Thyroid gland (tissue), 4 donors: Measurements from ENCODE around the gene CTNS. TPM values are rescaled to one million over a fixed set of nuclear protein-coding genes. Genes with fewer than 3 reads are reported as not detected.
"Not testable (repeated sequence)": the region's sequence is repeated elsewhere in the genome, so short reads cannot be mapped to it uniquely, and the experiment has no call there.

Experiments
- DNase-seq, 2 donors: peaks; one replicate each; pipeline ENCODE4 v3.0.0-alpha.2; 2019
- H3K27ac ChIP-seq, 3 donors: fragments of 200-600 bp; sonication (generic); 1 replicate in 2 of 3; 2 replicates in 1 of 3; pipeline ENCODE4 v1.5.1; 2016 to 2019; ENCODE audit warnings: mild to moderate bottlenecking in 1 of 3, moderate library complexity in 1 of 3
- H3K27me3 ChIP-seq: fragments of 200-600 bp; sonication (generic); one replicate; pipeline ENCODE4 v1.5.1; 2019
- H3K36me3 ChIP-seq, 2 donors: fragments of 200-600 bp; sonication (generic); one replicate each; pipeline ENCODE4 v1.5.1; 2016 to 2019
- H3K4me1 ChIP-seq, 2 donors: fragments of 200-600 bp; sonication (generic); one replicate each; pipeline ENCODE4 v1.5.1; 2017 to 2019
- H3K4me3 ChIP-seq, 3 donors: fragments of 200-600 bp; sonication (generic); replicated peaks in 1 of 3; 1 replicate in 2 of 3; 2 replicates in 1 of 3; pipeline ENCODE4 v1.5.1; 2016; ENCODE audit warnings: mild to moderate bottlenecking in 1 of 3
- H3K9me3 ChIP-seq: fragments of 200-600 bp; sonication (generic); one replicate; pipeline ENCODE4 v1.5.1; 2017
- CTCF ChIP-seq, 6 experiments: fragments of 200-600 bp in 3 of 6; fragments of 450-650 bp in 3 of 6; sonication (generic) in 3 of 6; IDR thresholded peaks; one replicate each; pipeline ENCODE4 v1.5.1; 2016 to 2019; ENCODE audit warnings: antibody characterized with exemption in 6 of 6, mild to moderate bottlenecking in 2 of 6, inconsistent platforms in 1 of 6, moderate library complexity in 1 of 6
- POLR2A ChIP-seq, 2 donors: fragments of 450-650 bp; IDR thresholded peaks; one replicate each; pipeline ENCODE4 v1.6.1; 2017; ENCODE audit warnings: antibody characterized with exemption in 2 of 2, mild to moderate bottlenecking in 2 of 2, moderate library complexity in 1 of 2
- WGBS, 2 donors: methylation state at CpG; one replicate each; pipeline ENCODE4 v1.1.5; 2017; 5-methylcytosine and 5-hydroxymethylcytosine counted together
- intact Hi-C: fragments of 100-400 bp; cut with DNase I; formaldehyde crosslinking; loops from one replicate; pipeline ENCODE4 v1.15.1; 2023
- total RNA-seq, 4 donors: library from RNA; depleted of rRNA; stranded (reverse); fragments of >200 nt; gene quantifications; one replicate each; pipeline ENCODE4 v1.2.3, GENCODE V29; 2016

CTNS gene
- total RNA-seq, 4 donors from 2014 or later = 21.4 to 36.6 (median 28.6) TPM

DNA sequence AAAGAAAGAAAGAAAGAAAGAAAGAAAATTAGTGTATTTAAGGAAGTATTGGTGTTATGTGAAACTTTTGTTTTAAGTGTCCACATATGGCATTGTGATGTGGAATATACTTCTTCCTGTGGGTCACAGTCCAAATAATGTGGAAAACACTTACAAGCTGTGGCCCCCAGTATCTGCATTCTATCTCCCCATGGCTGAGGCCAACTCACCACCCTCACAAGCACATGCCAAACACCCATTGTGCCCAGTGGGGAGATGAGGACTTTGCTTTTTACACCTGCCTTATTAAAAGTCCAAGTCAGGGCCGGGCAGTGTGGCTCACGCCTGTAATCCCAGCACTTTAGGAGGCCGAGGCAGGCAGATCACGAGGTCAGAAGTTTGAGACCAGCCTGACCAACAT lies 63.4 kb downstream of the CTNS start:
- H3K27me3 ChIP-seq = peaks cover under 1% of the 10 kb centered on the region
- 88 to 92% methylated on average over 4 of the region's 4 CpGs for WGBS, 2 donors

DNA sequence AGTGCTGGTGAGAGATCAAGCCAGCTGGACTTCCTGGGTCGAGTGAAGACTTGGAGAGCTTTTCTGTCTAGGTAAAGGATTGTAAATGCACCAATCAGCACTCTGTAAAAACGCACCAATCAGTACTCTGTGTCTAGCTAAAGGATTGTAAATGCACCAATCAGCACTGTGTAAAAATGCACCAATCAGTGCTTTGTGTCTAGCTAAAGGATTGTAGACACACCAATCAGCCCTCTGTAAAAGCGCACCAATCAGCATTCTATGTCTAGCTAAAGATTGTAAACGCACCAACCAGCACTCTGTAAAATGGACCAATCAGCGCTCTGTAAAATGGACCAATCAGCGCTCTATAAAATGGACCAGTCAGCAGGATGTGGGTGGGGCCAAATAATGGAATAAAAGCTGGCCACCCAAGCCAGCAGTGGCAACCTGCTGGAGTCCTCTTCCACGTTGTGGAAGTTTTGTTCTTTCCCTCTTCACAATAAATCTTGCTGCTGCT lies 65.5 kb downstream of the CTNS start:
- H3K4me3 ChIP-seq, H3K36me3 ChIP-seq, DNase-seq, H3K27ac ChIP-seq, H3K27me3 ChIP-seq, H3K4me1 ChIP-seq, intact Hi-C loops, H3K9me3 ChIP-seq: not testable (repeated sequence)
- WGBS, 2 donors = 79 to 93% methylated on average over 6 to 7 of the region's 7 CpGs

More for the DNA sequence above, 63.4 kb downstream of the CTNS start:
- Histone ChIP-seq H3K36me3 (no peaks in the 10 kb centered on the region), H3K9me3 (no peaks in the 10 kb centered on the region), H3K4me1 (peaks cover 7 to 13% of the 10 kb centered on the region in 2 donors), H3K4me3 (no peak overlapping the region), H3K27ac (no peak overlapping the region)
- intact Hi-C loops = no loop called here
- DNase-seq = no peak
- no peak for TF ChIP-seq CTCF (IDR thresholded peaks at IDR 0.05)
- TF ChIP-seq POLR2A (IDR thresholded peaks at IDR 0.05) = no peak

DNA sequence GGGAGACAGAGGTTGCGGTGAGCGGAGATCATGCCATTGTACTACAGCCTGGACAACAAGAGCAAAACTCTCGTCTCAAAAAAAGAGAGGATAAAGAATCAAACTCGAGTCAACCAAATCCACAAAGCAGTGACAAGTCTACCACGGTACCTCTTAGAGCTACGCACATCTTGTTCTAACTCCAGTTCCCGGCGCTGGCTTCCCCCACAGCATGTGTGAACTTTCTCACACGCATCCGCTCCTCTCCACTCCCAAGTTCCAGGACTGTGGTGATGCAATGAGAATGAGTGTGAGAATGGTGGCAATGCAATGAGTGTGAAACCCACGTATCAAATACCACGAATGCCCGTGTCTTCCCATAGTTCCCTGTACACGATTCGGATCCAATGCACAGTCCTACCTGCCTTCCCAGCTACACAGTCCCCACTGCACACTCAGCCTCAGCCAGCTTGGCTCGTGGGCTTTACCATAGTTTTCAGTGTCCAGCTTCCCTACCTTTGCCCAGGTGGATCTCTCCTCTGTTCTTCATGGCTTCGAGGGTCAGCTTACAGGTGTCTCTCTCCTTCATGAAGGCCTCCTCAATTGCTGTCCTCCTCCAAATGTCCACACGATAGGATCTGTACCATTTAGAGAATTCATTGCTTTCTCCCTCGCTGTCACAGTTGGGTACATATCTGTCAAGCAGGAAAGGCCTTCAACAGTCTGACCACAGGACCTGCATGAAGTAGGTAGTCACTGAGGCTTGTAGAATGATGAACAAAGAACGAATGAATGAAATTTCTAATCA lies 68.6 kb downstream of the CTNS start:
- no peaks in the 10 kb centered on the region for H3K9me3 ChIP-seq
- WGBS, 2 donors = 82 to 84% methylated on average over 20 of the region's 20 CpGs
- DNase-seq = no peak
- intact Hi-C loops = no loop called here
- no peaks in the 10 kb centered on the region for H3K27me3 ChIP-seq
- no peaks in the 10 kb centered on the region for H3K4me1 ChIP-seq
- H3K4me3 ChIP-seq = no peak overlapping the region
- H3K36me3 ChIP-seq = no peaks in the 10 kb centered on the region
- no peak overlapping the region for H3K27ac ChIP-seq
- TF ChIP-seq POLR2A (IDR thresholded peaks at IDR 0.05) = no peak
- no peak for TF ChIP-seq CTCF (IDR thresholded peaks at IDR 0.05)

- WGBS, 2 donors = 97 to 100% methylated on average over 1 of the region's 1 CpG
- H3K27me3 ChIP-seq, H3K9me3 ChIP-seq, H3K4me1 ChIP-seq, H3K4me3 ChIP-seq, H3K27ac ChIP-seq, H3K36me3 ChIP-seq, intact Hi-C loops, DNase-seq: not testable (repeated sequence)
Observed at GRCh38 chr17:3705718-3705984, 69.1 kb downstream of the CTNS start.

DNA sequence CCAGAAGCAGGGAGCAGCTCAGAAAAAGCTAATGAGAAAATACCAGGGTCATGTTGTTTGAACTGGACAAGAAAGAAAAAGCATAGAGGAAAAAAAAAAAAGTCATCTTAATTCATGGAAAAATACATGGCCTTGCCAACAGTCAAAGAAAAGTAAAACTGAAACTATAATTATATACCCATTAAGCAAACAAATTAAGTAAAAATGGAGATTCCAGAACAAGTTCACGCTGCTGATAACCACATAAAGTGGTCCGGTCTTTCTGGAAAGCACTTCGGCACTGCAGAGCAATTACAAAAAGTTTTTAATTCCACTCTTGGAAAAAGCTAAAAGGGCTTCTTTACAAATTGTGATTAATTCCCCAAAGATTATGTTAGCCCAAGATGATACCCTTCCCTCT lies 71.8 kb downstream of the CTNS start:
- TF ChIP-seq CTCF (IDR thresholded peaks at IDR 0.05) = no peak
- TF ChIP-seq POLR2A (IDR thresholded peaks at IDR 0.05) = no peak
- H3K4me1 ChIP-seq = no peaks in the 10 kb centered on the region
- H3K27me3 ChIP-seq = no peaks in the 10 kb centered on the region
- no peaks in the 10 kb centered on the region for H3K36me3 ChIP-seq
- no peaks in the 10 kb centered on the region for H3K9me3 ChIP-seq
- no peak for DNase-seq
- intact Hi-C loops = no loop called here
- 59 to 83% methylated on average over 3 of the region's 3 CpGs for WGBS, 2 donors
- H3K4me3 ChIP-seq = no peak overlapping the region
- no peak overlapping the region for H3K27ac ChIP-seq

DNA sequence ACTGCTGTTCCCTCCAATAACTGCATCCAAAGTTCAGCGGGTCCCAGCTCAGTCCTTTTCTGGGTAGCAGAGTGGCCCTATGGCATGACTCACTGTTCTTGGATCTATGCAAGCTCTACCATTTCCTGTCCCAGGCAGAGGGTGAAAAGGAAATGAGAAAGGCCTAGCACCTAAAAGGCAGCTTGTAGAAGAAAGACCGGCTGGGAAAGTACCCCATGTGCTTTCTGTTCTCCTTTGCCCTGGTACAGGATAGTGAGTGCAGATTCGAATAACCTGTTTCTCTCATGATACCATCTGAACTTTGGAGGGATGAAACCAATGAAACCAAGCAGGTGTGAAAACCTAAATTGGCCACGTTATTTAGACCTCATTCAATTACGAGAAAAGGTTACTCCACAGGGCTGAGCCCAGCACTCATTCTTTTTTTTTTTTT lies 74.4 kb downstream of the CTNS start:
- no peaks in the 10 kb centered on the region for H3K9me3 ChIP-seq
- no peak for DNase-seq
- no peaks in the 10 kb centered on the region for H3K4me1 ChIP-seq
- H3K27ac ChIP-seq = no peak overlapping the region
- no peaks in the 10 kb centered on the region for H3K27me3 ChIP-seq
- H3K4me3 ChIP-seq = no peak overlapping the region
- WGBS, 2 donors = 64 to 76% methylated on average over 5 of the region's 5 CpGs
- H3K36me3 ChIP-seq = peaks cover 12 to 19% of the 10 kb centered on the region in 2 donors
- no peak for TF ChIP-seq CTCF (IDR thresholded peaks at IDR 0.05)
- no peak for TF ChIP-seq POLR2A (IDR thresholded peaks at IDR 0.05)
- intact Hi-C loops = no loop called here

Other genes starting within 250 kb of the CTNS start
- gene OR1E1, start 238.3 kb upstream of the CTNS start, total RNA-seq = not detected
- not detected for gene OR3A3, start 225.4 kb upstream of the CTNS start, total RNA-seq
- not detected for gene OR1E2, start 202.9 kb upstream of the CTNS start, total RNA-seq
- gene SPATA22, start 164.9 kb upstream of the CTNS start, total RNA-seq = under 1 TPM in 2 of 4 donors, not detected in 2; 0.40 to 0.67 TPM
- 1 to 10 TPM in 1 of 4 donors, under 1 TPM in 3; 0.50 to 2.1 (median 0.78) TPM for gene ASPA, start 160.8 kb upstream of the CTNS start, total RNA-seq
- gene TRPV3, start 78.9 kb upstream of the CTNS start, total RNA-seq = 1 to 10 TPM in 3 of 4 donors, under 1 TPM in 1; 0.11 to 1.2 (median 1.0) TPM
- gene TRPV1, start 27.3 kb upstream of the CTNS start, total RNA-seq = 1 to 10 TPM; 2.9 to 5.3 (median 4.0) TPM
- 10 to 100 TPM; 16.1 to 18.4 (median 17.6) TPM for gene SHPK, start 510 bp upstream of the CTNS start, total RNA-seq
- gene TAX1BP3, start 31.8 kb downstream of the CTNS start, total RNA-seq = 100 to 1,000 TPM in 2 of 4 donors, 10 to 100 TPM in 2; 62.9 to 151 (median 120) TPM
- gene EMC6, start 32.1 kb downstream of the CTNS start, total RNA-seq = 10 to 100 TPM in 2 of 4 donors, 1 to 10 TPM in 2; 4.1 to 17.3 (median 11.5) TPM
- gene P2RX5, start 59.4 kb downstream of the CTNS start, total RNA-seq = under 1 TPM in 1 of 4 donors, not detected in 3; 0.54 TPM
- gene HASPIN, start 87.1 kb downstream of the CTNS start, total RNA-seq = under 1 TPM in 2 of 4 donors, not detected in 2; 0.13 to 0.21 TPM
- 10 to 100 TPM in 3 of 4 donors, 1 to 10 TPM in 1; 5.5 to 31.9 (median 19.4) TPM for gene ITGAE, start 164.4 kb downstream of the CTNS start, total RNA-seq
- 100 to 1,000 TPM in 1 of 4 donors, 10 to 100 TPM in 3; 28.4 to 265 (median 36.1) TPM for gene NCBP3, start 209.5 kb downstream of the CTNS start, total RNA-seq